CD14-positive monocyte (primary cell): ENCODE results near the gene EFL1. TPM values are rescaled to one million over a fixed set of nuclear protein-coding genes. Genes with fewer than 3 reads are reported as not detected.

Source experiments
- DNase-seq, 3 donors: peaks; one replicate each; pipeline ENCODE4 v3.0.0-alpha.2; 2011 to 2022
- H2AFZ ChIP-seq: 2 replicates; pipeline ENCODE4 v1.6.0; 2012; ENCODE audit warnings: mild to moderate bottlenecking, low read depth, low read length, inconsistent platforms; ENCODE audit not compliant: insufficient read depth, poor library complexity, severe bottlenecking
- H3K27ac ChIP-seq, 2 donors: 1 replicate in 1 of 2; 2 replicates in 1 of 2; pipeline ENCODE4 v1.5.1; 2012 to 2013; ENCODE audit warnings: low read length in 2 of 2, control low read depth in 1 of 2, inconsistent platforms in 1 of 2, low read depth in 1 of 2, mild to moderate bottlenecking in 1 of 2
- H3K27me3 ChIP-seq, 2 donors: one replicate each; pipeline versions ENCODE4 v1.6.0 to v1.6.1; 2011 to 2013; ENCODE audit warnings: low read length in 2 of 2; ENCODE audit not compliant: control insufficient read depth in 2 of 2, insufficient read depth in 2 of 2
- H3K36me3 ChIP-seq, 2 donors: replicated peaks in 1 of 2; 1 replicate in 1 of 2; 2 replicates in 1 of 2; pipeline versions ENCODE4 v1.5.1 to v1.6.1; 2012 to 2013; ENCODE audit warnings: low read length in 2 of 2, control low read depth in 1 of 2, inconsistent platforms in 1 of 2, mild to moderate bottlenecking in 1 of 2; ENCODE audit not compliant: insufficient read depth in 2 of 2, control insufficient read depth in 1 of 2
- H3K4me1 ChIP-seq, 2 donors: 1 replicate in 1 of 2; 2 replicates in 1 of 2; pipeline versions ENCODE4 v1.5.1 to v1.6.1; 2012 to 2013; ENCODE audit warnings: low read length in 2 of 2, control low read depth in 1 of 2, inconsistent platforms in 1 of 2, mild to moderate bottlenecking in 1 of 2, moderate library complexity in 1 of 2; ENCODE audit not compliant: insufficient read depth in 2 of 2, control insufficient read depth in 1 of 2
- H3K4me2 ChIP-seq: replicated peaks from 2 replicates; pipeline ENCODE3; 2012; ENCODE audit warnings: low read length, moderate library complexity, mild to moderate bottlenecking; ENCODE audit not compliant: poor library complexity, severe bottlenecking; ENCODE audit errors: extremely low read depth
- H3K4me3 ChIP-seq, 3 experiments: fragments of 200-600 bp in 1 of 3; sonication (generic) in 1 of 3; replicated peaks in 1 of 3; 1 replicate in 2 of 3; 2 replicates in 1 of 3; pipeline ENCODE4 v1.5.1; 2011 to 2013; ENCODE audit warnings: low read length in 3 of 3, mild to moderate bottlenecking in 3 of 3, control low read depth in 2 of 3, low read depth in 2 of 3, inconsistent platforms in 1 of 3, moderate library complexity in 1 of 3
- H3K79me2 ChIP-seq: 2 replicates; pipeline ENCODE4 v1.6.0; 2012; ENCODE audit warnings: mild to moderate bottlenecking, control low read depth, inconsistent platforms, low read length, moderate library complexity; ENCODE audit not compliant: insufficient read depth
- H3K9ac ChIP-seq: 2 replicates; pipeline ENCODE4 v1.6.0; 2017; ENCODE audit warnings: low read length, mild to moderate bottlenecking; ENCODE audit not compliant: insufficient read depth, poor library complexity, severe bottlenecking
- H3K9me3 ChIP-seq, 2 donors: replicated peaks in 1 of 2; 1 replicate in 1 of 2; 2 replicates in 1 of 2; pipeline versions ENCODE4 v1.5.1 to v1.6.1; 2012 to 2013; ENCODE audit warnings: low read length in 2 of 2, control low read depth in 1 of 2; ENCODE audit not compliant: control insufficient read depth in 1 of 2, insufficient read depth in 1 of 2
- H4K20me1 ChIP-seq: 2 replicates; pipeline ENCODE4 v1.6.0; 2012; ENCODE audit warnings: mild to moderate bottlenecking, low read length, control low read depth, moderate library complexity; ENCODE audit not compliant: insufficient read depth
- H3K27ac Mint-ChIP-seq, 7 donors: one replicate each; pipeline ENCODE4 v1.8.0; 2020; ENCODE audit warnings: mild to moderate bottlenecking in 7 of 7, mixed read lengths in 7 of 7, moderate library complexity in 6 of 7, inconsistent platforms in 2 of 7
- H3K27me3 Mint-ChIP-seq, 3 donors: one replicate each; pipeline ENCODE4 v1.8.0; 2021 to 2022; ENCODE audit warnings: low read depth in 3 of 3, mild to moderate bottlenecking in 3 of 3, mixed read lengths in 3 of 3, moderate library complexity in 3 of 3, inconsistent platforms in 1 of 3
- H3K36me3 Mint-ChIP-seq, 2 donors: one replicate each; pipeline ENCODE4 v1.8.0; 2020; ENCODE audit warnings: mixed read lengths in 2 of 2, inconsistent platforms in 1 of 2, mild to moderate bottlenecking in 1 of 2
- H3K4me1 Mint-ChIP-seq: one replicate; pipeline ENCODE4 v1.8.0; 2020; ENCODE audit warnings: mild to moderate bottlenecking, mixed read lengths
- H3K4me3 Mint-ChIP-seq, 2 donors: one replicate each; pipeline ENCODE4 v1.8.0; 2020; ENCODE audit warnings: mild to moderate bottlenecking in 2 of 2, mixed read lengths in 2 of 2, moderate library complexity in 1 of 2
- H3K9me3 Mint-ChIP-seq, 7 donors: one replicate each; pipeline ENCODE4 v1.8.0; 2020 to 2022; ENCODE audit warnings: mixed read lengths in 7 of 7, mild to moderate bottlenecking in 6 of 7, moderate library complexity in 6 of 7, inconsistent platforms in 2 of 7
- WGBS: methylation state at CpG from one replicate; pipeline ENCODE4 v1.1.5; 2013; ENCODE audit warnings: missing lambda C conversion rate; ENCODE audit not compliant: insufficient coverage; 5-methylcytosine and 5-hydroxymethylcytosine counted together
- intact Hi-C, 2 donors: fragments of 100-400 bp; cut with micrococcal nuclease; formaldehyde crosslinking; loops; one replicate each; pipeline versions ENCODE4 v1.15.0 to v1.15.1; 2023
- polyA plus RNA-seq, 3 donors: library from polyadenylated mRNA; depleted of rRNA in 1 of 3; unstranded in 2 of 3; stranded (reverse) in 1 of 3; fragments of 300-500 nt in 2 of 3; fragments of >200 nt in 1 of 3; fragmentation: Illumina TruSeq in 2 of 3; gene quantifications; 1 replicate in 2 of 3; 2 replicates in 1 of 3; pipeline ENCODE4 v1.2.3, GENCODE V29; 2012 to 2021
- TF ChIP-seq, protein P1 (sequence below): fragments of 200-600 bp; IDR thresholded peaks from one replicate; pipeline ENCODE4 v1.8.0; 2022; ENCODE audit warnings: antibody characterized with exemption, mild to moderate bottlenecking

Gene EFL1
- polyA plus RNA-seq, 3 donors, result 5.2 to 10.0 (median 7.1) TPM

DNA sequence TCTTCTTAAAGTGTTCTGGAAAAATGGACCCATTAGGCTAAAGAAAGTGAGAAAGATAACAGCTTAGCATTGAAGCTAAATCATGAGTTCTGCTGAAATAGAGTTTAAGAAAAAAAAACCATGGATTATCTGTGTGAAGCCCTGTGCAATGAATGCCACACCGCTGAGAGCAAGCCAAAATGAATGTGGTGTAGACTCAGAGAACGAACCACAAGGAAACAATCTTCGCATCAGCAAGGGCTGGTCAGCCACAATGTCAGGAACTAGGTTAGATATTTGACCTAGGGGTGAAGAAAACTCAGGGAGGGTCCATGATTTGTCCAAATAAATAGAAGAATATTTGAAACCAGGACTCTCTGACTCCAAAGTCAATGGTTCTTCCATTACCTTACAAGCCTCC lies 125.3 kb downstream of the EFL1 start:
- WGBS, result 100% methylated on average over 2 of the region's 3 CpGs

DNA sequence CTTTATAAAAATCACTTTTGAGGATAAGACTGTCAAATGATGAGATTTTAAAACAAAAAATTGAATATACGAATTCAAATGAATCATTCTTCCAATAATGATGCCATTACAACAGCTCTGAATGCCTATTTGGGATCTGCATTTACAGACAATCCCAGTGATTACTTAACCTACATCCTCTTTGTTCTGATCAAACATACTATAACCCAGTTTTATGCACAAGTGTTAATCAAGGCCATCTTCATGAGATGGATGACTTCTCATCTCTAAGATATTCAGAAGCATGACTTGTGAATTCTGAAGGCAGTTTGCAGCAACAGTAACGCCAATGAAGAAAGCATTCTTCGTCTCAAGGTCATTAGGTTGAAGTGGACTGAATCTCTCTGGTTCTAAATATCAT lies 126.4 kb downstream of the EFL1 start:
- TF ChIP-seq, protein P1, sequence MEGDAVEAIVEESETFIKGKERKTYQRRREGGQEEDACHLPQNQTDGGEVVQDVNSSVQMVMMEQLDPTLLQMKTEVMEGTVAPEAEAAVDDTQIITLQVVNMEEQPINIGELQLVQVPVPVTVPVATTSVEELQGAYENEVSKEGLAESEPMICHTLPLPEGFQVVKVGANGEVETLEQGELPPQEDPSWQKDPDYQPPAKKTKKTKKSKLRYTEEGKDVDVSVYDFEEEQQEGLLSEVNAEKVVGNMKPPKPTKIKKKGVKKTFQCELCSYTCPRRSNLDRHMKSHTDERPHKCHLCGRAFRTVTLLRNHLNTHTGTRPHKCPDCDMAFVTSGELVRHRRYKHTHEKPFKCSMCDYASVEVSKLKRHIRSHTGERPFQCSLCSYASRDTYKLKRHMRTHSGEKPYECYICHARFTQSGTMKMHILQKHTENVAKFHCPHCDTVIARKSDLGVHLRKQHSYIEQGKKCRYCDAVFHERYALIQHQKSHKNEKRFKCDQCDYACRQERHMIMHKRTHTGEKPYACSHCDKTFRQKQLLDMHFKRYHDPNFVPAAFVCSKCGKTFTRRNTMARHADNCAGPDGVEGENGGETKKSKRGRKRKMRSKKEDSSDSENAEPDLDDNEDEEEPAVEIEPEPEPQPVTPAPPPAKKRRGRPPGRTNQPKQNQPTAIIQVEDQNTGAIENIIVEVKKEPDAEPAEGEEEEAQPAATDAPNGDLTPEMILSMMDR, result no peak
- no peaks in the 10 kb centered on the region for H3K27me3 ChIP-seq
- H3K4me1 Mint-ChIP-seq, result peaks cover 4% of the 10 kb centered on the region
- no peaks in the 10 kb centered on the region for H3K79me2 ChIP-seq
- no peaks in the 10 kb centered on the region for H3K27me3 Mint-ChIP-seq
- no peak overlapping the region for H3K4me2 ChIP-seq
- no peaks in the 10 kb centered on the region for H3K9me3 ChIP-seq
- H2AFZ ChIP-seq, result no peak overlapping the region
- no peak overlapping the region for H3K9ac ChIP-seq
- H3K4me3 ChIP-seq, result no peak overlapping the region
- H3K36me3 Mint-ChIP-seq, result peaks cover 52 to 55% of the 10 kb centered on the region in 2 donors
- H3K27ac Mint-ChIP-seq, result no peak overlapping the region
- no peak for DNase-seq
- H3K4me1 ChIP-seq, result no peaks in the 10 kb centered on the region
- intact Hi-C loops, result no loop called here
- no peaks in the 10 kb centered on the region for H3K9me3 Mint-ChIP-seq
- no peaks in the 10 kb centered on the region for H4K20me1 ChIP-seq
- 100% methylated on average over 1 of the region's 3 CpGs for whole genome bisulfite sequencing
- H3K27ac ChIP-seq, result no peak overlapping the region
- H3K36me3 ChIP-seq, result peaks cover 18 to 58% of the 10 kb centered on the region in 2 donors
- H3K4me3 Mint-ChIP-seq, result no peak overlapping the region

More for the DNA sequence above, 125.3 kb downstream of the EFL1 start:
- TF ChIP-seq, protein P1, result no peak
- Histone ChIP-seq H3K27ac (no peak overlapping the region), H3K27me3 (no peaks in the 10 kb centered on the region), H3K4me3 (no peak overlapping the region), H3K9ac (no peak overlapping the region), H3K9me3 (no peaks in the 10 kb centered on the region), H3K36me3 (peaks cover 18 to 58% of the 10 kb centered on the region in 2 donors), H3K4me2 (no peak overlapping the region), H4K20me1 (no peaks in the 10 kb centered on the region), H3K79me2 (no peaks in the 10 kb centered on the region), H2AFZ (no peak overlapping the region), H3K4me1 (no peaks in the 10 kb centered on the region)
- Mint-ChIP-seq H3K27me3 (no peaks in the 10 kb centered on the region), H3K27ac (no peak overlapping the region), H3K4me3 (no peak overlapping the region), H3K36me3 (peaks cover 49 to 52% of the 10 kb centered on the region in 2 donors), H3K4me1 (peaks cover 4% of the 10 kb centered on the region), H3K9me3 (no peaks in the 10 kb centered on the region)
- intact Hi-C loops, result no loop called here
- DNase-seq, result no peak
